T47D (cell line): ENCODE data around the gene DLL1.
A peak's percentile ranks its signal among the peaks of the same experiment; 100 is the strongest.

Source experiments
- DNase-seq, 2 experiments: peaks; one replicate each; pipeline versions ENCODE4 v3.0.0 to v3.0.0-alpha.2; 2011 to 2012; ENCODE audit warnings: low read depth in 1 of 2, low spot score in 1 of 2
- JUND ChIP-seq: IDR thresholded peaks from 2 replicates; pipeline ENCODE4 v1.6.1; 2012; ENCODE audit warnings: low read depth
- in situ Hi-C: cut with HindIII; loops from 2 replicates; pipeline ENCODE4 v1.10.0; 2016; ENCODE audit warnings: low sequenced_read_pairs, low pct_unique_long_range_greater_than_20kb

Gene DLL1

GRCh38 chr6:170256641-170257040 is 34.2 kb downstream of the DLL1 start:
- no peak for TF ChIP-seq JUND
- in situ Hi-C loops = no loop called here
- DNase-seq = no peak

- in situ Hi-C loops = no loop called here
- no peak for TF ChIP-seq JUND
- DNase-seq = no peak
Observed at GRCh38 chr6:170255426-170256125, 35.3 kb downstream of the DLL1 start.

GRCh38 chr6:170254315-170255213 is 36.3 kb downstream of the DLL1 start:
- no peak for TF ChIP-seq JUND
- peak in 1 of 2 experiments; percentile 43 for DNase-seq
- in situ Hi-C loops = no loop called here

- in situ Hi-C loops = no loop called here
- no peak for DNase-seq
- TF ChIP-seq JUND = no peak
Observed at GRCh38 chr6:170253910-170254269, 37.0 kb downstream of the DLL1 start.

GRCh38 chr6:170253226-170253909 is 37.5 kb downstream of the DLL1 start:
- TF ChIP-seq JUND = no peak
- in situ Hi-C loops = no loop called here
- DNase-seq = no peak

GRCh38 chr6:170251776-170252571 is 38.9 kb downstream of the DLL1 start:
- no peak for TF ChIP-seq JUND
- DNase-seq = no peak
- in situ Hi-C loops = no loop called here

GRCh38 chr6:170250981-170251775 is 39.7 kb downstream of the DLL1 start:
- TF ChIP-seq JUND = no peak
- DNase-seq = no peak
- in situ Hi-C loops = no loop called here

GRCh38 chr6:170250455-170250854 is 40.4 kb downstream of the DLL1 start:
- in situ Hi-C loops = no loop called here
- no peak for DNase-seq
- no peak for TF ChIP-seq JUND

- TF ChIP-seq JUND = no peak
- no peak for DNase-seq
- in situ Hi-C loops = no loop called here
Observed at GRCh38 chr6:170249817-170250216, 41.1 kb downstream of the DLL1 start.

GRCh38 chr6:170248861-170249600 is 41.8 kb downstream of the DLL1 start:
- TF ChIP-seq JUND = no peak
- in situ Hi-C loops = no loop called here
- no peak for DNase-seq
